NCI-H2227 (cell line): ENCODE results near the gene CTAGE6.
"Not testable (repeated sequence)": the region's sequence is repeated elsewhere in the genome, so short reads cannot be mapped to it uniquely, and the experiment has no call there.

Experiments
- DNase-seq: peaks from one replicate; lab custom pipeline; 2025; ENCODE audit not compliant: unreplicated experiment; lab: John Stamatoyannopoulos, UW

Gene CTAGE6

DNA sequence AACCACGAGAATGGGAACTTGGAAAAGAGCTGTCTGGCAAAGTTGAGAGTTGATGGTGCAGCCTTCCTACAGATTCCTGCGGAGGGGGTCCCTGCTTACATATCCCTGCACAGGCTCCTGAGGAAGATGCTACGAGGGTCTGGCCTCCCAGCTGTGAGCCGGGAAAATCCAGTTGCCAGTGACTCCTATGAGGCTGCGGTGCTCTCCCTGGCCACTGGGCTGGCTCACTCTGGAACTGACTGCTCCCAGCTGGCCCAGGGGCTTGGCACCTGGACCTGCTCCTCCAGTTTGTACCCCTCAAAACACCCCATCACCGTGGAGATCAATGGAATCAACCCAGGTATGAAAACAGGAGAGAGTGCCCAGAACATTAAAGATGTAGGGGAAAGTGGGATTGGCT, 37.2 kb downstream of the CTAGE6 start:
- not testable (repeated sequence) for DNase-seq

DNA sequence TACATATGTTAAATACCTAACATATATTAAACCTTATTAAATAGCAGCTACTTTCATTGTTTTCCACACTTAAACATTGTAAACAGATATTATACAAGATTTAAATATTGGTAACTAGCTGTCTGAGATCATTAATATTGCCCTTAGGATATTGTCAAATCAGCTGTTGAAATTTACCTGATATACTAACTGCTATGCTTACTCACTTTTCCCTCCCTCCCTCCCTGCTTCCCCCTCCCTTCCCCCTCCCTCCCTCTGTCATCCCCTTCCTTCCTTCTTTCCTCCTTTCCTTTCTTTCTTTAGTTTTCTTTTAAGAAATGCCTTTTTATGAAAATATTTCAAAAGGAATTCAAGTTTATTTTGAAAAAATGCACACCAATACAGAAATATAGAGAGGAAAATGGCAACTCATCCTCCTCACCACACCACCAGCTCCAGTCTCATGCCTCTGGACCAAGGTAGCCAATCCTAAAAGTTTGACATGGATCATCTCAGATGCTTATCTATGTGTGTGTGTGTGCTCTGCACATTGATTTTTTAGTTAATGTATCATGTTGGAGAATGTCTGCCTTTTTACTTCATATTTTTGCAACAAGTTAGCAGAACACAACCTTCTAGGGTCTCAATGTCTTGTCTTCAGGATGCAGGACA, 41.8 kb downstream of the CTAGE6 start:
- not testable (repeated sequence) for DNase-seq

DNA sequence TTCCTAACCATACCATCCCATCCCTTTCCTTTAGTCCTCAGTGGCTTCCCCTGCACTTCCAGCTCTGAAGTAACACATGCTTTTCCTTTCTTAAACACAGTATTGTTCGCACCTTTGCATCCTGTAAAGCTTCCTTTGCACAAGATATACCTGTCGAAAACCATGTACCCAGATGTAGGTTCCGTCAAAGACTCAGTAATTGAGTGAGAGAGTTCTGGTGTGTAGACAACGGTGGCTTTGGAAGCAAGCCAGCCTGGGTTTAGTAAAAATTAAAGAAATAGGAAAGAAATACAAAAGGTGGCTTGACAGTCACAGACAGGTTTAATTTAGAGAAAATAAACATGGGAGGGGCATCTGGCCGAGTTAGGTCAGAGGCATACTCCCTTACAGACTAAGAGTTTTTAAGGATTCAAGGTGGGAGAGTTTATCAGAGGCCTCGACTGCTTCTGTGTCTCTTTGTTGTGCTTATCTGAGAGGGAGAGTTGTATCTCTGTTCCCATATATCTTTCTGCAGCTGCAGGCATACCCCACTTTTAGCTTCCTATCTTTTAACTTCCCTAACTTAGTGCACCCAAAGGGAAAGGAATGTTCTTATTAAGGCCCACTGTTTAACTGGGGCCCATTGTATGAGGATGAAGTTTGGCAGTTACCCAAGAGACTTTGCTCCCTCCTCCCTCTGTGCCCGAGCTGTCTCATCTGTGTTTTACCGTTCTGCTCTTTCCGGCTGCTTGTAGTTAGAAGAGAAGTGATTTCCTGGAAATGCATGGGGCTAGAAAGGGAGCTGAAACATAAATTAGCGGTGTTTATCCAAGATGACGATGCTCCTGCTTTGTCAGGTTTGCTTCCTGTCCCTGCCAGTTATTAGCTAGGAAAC, 42.7 kb downstream of the CTAGE6 start:
- DNase-seq = not testable (repeated sequence)

DNA sequence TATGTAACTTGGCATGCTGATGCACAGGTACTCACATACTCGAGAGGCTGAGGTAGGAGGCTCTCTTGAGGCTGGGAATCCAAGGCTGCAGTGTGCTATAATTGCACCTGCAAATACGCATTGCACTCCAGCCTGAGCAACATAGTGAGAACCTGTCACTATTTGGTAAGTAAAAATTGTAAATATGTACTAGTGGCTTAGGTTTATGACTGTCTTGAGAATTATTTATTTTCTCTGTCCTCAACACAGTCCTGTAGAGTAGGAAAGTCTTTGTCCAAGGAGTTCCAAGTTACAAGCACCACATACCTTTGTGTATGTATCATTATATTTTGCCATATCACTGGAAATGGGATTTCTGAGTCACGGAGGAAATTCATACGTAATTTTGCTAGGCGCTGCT, 45.1 kb downstream of the CTAGE6 start:
- not testable (repeated sequence) for DNase-seq

DNA sequence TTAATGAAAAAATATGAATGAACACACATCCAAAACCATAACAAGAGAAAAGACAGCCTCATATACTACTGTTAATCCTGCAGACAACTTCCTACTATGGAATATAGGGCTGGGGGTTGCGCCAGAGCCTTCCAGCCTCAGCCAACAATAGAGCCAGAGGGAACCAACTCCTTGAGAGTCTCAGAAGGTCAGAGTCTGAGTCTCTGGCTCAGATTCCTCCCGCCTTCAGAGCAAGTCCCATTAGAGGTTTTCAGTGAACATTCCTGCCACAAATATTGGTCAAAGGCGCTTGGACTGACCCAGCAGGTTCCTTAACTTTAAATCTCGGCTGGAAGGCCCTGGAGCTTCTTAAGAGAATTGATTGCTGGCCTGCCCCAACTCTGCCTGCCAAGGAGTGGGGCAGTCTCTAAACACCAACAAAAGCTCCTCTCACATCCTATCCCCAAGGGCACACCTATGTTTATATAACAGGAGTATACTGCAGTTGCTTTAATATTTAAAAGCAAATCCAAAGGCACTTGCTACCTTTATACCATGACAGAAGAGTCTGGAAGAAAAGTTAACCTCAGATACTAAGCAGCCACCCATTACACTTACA, 45.7 kb downstream of the CTAGE6 start:
- DNase-seq = not testable (repeated sequence)

DNA sequence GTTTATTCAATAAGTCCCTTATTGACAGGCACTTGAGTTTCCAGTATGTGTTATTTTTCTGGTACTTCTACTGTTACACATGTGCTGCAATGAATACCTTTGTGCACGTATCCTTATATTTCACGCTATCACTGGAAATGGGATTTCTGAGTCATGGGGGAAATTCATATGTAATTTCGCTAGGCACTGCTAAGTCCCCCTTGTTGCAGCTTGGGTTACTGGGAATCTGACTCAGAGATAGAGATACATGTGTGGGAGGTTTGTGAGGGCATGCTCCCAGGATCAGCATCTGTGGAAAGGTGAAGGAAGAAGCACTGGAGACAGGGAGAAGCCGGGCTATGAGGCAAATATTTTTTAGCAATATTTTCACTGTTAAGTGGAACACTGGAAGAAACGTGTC, 47.6 kb downstream of the CTAGE6 start:
- DNase-seq = not testable (repeated sequence)
